CD4-positive, alpha-beta T cell treated with Interleukin-12 subunit alpha and Interleukin-12 subunit beta, for 1 hour (primary cell): ENCODE data around the gene SRSF4.
"Not testable (repeated sequence)": the region's sequence is repeated elsewhere in the genome, so short reads cannot be mapped to it uniquely, and the experiment has no call there.

ENCODE experiments used
- DNase-seq: peaks from one replicate; pipeline ENCODE4 v3.0.0-alpha.2; 2020

Gene SRSF4

GRCh38 chr1:29181413-29182225 is at the start of gene SRSF4:
Gene SRSF4, minus strand, starts transcription at chr1:29181900. Its CDS starts 148 bp downstream, at chr1:29181752.
- DNase-seq = peak; percentile 99

- peak; percentile 95 for DNase-seq
Measured at GRCh38 chr1:29230553-29231378, 49.1 kb upstream of the SRSF4 start, which contains the start of gene MECR. Gene MECR, minus strand, starts transcription at chr1:29230934. Its CDS starts 28 bp downstream, at chr1:29230906.

DNA sequence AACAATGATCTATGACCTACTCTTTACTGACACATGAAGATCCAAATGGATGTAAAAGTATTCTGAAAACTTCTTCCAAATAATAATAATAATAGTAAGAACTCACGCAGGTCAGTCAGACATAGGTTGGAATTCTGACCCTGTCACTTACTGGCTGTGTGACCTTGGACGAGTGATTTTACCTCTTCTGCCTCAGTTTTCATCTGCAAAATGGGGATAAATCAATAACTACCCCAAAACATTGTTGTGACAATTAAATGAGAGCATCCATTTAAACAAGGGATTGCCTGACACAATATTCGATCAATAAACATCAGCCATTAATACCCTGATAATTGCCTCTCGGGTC is 48.5 kb upstream of the SRSF4 start:
- no peak for DNase-seq

GRCh38 chr1:29227511-29227910 is 45.8 kb upstream of the SRSF4 start:
- DNase-seq = no peak

DNA sequence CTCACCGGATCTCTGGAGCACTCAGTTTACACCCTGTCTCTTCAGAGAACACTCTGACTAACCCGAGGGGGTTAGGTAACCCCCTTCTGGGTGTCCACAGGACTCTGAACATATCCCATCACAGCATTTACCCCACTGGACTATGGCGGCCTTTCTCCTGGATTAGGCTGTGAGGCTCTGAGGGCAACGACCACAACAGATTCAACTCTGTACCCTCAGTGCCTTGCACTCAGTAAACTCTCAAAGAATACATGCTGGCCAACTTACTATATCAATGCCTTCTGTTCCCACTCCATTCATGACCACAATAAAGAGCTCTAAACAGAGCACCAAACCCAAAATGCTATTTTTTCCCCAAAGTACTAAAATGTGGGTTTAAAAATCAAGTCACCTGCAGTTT is 43.7 kb upstream of the SRSF4 start:
- no peak for DNase-seq

DNA sequence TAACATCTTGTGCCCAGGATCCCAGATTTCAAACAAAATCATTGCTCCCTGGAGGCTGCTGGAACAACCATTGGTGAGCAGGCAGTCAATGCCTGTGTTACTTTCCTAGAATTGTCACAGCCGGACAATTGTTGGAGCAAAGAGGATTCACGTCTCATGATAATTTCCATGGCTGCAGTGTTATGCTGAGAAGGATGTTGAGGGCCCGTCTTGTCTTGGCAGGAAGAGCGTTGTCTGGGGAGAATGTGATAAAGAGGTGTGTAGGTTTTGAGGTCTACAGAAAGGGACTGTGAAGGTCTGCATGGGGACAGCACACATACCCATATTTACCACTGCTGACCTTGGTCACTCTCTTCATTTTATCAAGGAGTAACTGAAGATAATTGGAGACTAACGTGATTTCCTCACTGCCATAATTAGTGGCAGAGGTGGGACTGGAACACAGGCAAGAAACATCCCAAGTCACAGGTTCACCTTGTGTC is 42.7 kb upstream of the SRSF4 start:
- no peak for DNase-seq

GRCh38 chr1:29223521-29223920 is 41.8 kb upstream of the SRSF4 start:
- DNase-seq = no peak

- DNase-seq = no peak
Measured at GRCh38 chr1:29222686-29223085, 41.0 kb upstream of the SRSF4 start.

GRCh38 chr1:29222260-29222659 is 40.6 kb upstream of the SRSF4 start:
- DNase-seq = not testable (repeated sequence)

DNA sequence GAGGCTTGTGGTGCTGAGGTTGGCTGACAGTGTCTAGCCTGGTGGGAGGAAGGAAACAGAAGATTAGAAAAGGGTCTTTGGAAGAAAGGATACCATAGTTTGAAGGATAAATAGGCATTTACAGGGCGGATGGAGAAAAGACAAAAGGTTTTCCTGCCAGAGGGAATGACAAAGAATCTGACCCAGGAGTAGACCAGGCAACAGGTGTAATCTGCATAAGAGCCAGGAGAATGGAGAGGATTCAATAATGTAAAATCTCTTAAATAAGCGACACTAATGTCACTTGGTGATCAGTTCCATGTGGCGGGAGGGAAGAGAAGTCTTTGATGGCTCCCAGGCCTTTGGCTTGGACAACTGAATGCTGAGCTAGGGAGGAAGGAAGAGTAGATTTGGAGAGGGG is 39.6 kb upstream of the SRSF4 start:
- DNase-seq = no peak

DNA sequence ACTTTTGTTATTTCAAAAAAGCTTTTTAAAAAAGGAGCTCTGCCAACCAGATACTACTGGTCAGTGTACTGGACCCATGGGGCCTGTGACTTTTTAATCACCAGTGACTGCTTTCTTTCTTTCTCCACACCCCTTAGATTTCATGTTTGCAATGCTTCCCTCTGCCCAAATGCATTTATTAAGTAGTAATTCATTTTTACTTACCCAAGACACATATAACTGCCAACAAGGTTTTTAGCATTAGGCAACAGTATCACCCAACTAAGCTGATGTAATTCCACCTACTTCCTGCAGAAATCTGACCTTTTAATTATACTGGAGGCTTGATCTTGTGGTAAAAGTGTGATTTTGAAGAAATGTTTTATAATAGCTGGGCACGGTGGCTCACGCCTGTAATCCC is 36.5 kb upstream of the SRSF4 start:
- DNase-seq = no peak

GRCh38 chr1:29217633-29218032 is 35.9 kb upstream of the SRSF4 start:
- DNase-seq = no peak

- no peak for DNase-seq
Measured at GRCh38 chr1:29213055-29213454, 31.4 kb upstream of the SRSF4 start.

DNA sequence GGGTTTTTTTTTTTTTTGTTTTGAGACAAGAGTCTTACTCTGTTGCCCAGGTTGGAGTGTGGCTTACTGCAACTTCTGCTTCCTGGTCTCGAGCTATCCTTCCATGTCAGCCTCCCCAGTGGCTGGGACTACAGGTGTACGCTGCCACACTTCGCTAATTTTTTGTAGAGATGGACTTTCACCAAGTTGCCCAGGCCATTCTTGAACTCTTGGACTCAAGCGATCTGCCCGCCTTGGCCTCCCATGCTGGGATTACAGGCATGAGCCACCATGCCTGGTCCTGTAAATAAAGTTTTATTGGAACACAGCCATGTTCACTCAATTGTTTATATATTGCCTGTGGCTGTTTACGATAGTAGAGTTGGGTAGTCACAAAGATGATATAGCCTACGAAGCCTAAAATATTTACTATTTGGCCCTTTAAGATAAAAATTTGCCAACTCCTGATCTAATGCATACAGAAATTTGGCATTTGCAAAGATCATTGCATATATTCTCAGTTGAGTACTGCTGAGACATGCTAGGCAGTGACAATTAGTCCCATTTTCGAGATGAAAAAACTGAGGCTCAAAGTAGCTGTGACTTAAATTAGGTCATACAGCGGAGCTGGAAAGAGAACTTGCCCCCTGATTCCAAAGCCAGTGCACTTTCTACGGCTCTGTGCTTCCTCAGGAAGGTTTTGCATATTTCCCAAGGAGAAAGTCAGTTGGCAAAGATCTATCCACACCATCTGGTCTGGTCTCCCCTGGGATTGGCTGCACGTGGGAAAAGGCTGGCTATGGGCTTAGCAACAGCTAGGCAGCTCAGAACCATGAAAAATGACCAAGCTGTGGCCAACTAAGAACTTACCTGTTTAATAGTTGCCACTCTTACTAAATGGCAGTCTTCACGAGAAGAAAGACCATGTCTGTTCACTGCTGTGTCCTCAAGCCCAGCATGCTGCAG is 29.7 kb upstream of the SRSF4 start:
- no peak for DNase-seq

DNA sequence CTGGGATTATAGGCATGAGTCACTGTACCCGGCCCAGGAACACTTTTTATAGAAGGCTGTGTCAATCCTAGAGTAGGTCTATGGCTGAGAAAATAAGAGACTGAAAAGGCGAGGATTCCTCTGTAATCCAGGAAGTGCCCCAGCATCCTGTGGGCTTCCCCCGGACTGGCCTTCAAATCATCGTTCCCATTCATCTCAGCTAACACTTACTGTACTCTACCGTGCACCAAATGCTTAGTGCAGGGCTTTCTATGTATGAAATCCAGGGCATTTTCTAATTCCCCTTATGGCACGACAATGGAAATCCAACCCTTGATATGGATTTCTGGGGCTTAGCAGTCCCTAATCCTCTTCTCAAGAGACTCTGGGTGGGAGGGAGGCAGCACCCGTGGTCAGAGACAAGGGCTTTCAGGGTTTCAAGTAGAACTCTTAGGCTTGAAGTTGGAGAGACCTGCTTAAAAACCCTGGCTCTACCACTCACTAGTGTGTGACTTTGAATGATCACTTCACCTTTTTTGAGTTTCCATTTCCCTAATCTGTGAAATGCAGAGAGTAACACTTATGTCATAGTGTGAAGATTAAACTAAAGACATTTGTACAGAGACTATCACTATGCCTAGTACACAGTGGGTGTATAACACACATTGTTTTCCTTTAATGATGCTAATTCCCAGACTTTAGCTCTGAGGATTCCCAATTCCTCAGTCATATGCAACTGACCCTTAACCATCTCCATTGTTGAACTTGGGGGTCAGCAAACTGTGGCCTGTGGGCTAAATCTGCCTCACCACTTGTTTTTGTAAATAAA is 28.8 kb upstream of the SRSF4 start:
- DNase-seq = no peak

- DNase-seq = no peak
Measured at GRCh38 chr1:29209173-29209572, 27.5 kb upstream of the SRSF4 start.

- no peak for DNase-seq
Measured at GRCh38 chr1:29208442-29208841, 26.7 kb upstream of the SRSF4 start.

- peak; percentile 84 for DNase-seq
Measured at GRCh38 chr1:29202584-29203340, 21.1 kb upstream of the SRSF4 start.

DNA sequence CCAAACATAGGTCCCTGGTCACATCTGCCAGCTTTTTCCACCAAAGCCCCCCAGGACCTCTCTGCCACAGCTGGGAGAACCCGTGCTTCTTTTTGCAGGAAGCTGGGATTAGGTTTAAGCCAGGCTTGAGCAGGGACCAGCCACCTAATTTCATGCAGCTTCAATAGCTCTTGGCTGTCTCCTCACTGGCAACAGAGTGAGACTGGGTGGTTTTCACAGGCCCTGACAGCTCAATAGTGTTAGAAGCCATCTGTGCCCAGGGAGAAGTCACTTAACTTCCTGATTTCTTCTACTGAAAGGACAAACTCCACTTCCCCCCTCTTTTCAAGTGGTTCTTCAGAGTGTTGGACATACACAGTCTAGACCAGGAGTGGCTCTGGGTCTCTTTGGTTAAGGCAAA is 20.4 kb upstream of the SRSF4 start:
- DNase-seq = no peak

GRCh38 chr1:29201595-29202051 is 19.9 kb upstream of the SRSF4 start:
- no peak for DNase-seq
